Activated CD8-positive, alpha-beta memory T cell treated with anti-CD3 and anti-CD28 coated beads, Interleukin-2, amount 50 U/mL, for 24 hours (primary cell): Measurements from ENCODE around the gene NPEPL1.
"Not testable (repeated sequence)": the region's sequence is repeated elsewhere in the genome, so short reads cannot be mapped to it uniquely, and the experiment has no call there.

Experiments
- DNase-seq: peaks from one replicate; pipeline ENCODE4 v3.0.0-alpha.2; 2020; ENCODE audit errors: extremely low read depth

The NPEPL1 gene

GRCh38 chr20:58740356-58741308 lies 48.0 kb downstream of the NPEPL1 start:
- DNase-seq: no peak

GRCh38 chr20:58741384-58741783 lies 48.8 kb downstream of the NPEPL1 start:
- no peak for DNase-seq

- DNase-seq: no peak
These were observed 50.3 kb downstream of the NPEPL1 start for GRCh38 chr20:58742668-58743566.

DNA sequence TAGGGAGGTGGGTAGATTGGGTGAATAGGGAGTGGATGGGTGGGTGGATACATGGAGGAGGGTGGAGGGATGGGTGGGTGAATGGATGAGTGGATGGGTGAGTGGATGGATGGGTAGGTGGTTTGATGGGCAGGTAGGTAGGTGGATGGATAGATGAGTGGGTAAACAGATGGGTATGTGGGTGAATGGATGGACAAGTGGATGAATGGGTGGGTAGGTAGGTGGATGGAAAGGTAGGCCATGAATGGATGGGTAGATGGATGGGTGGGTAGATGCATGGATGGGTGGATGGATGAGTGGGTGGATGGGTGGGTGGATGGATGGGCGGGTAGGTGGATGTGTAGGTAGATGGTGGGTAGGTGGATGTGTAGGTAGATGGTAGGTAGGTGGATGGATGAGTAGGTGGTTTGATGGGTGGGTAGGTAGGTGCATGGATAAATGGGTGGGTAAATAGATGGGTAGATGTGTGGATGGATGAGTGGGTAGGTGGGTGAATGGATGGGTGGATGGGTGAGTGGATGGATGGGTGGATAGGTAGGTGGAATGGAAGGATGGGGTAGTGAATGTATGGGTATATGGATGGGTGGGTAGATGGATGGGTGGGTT lies 51.4 kb downstream of the NPEPL1 start:
- DNase-seq: no peak

DNA sequence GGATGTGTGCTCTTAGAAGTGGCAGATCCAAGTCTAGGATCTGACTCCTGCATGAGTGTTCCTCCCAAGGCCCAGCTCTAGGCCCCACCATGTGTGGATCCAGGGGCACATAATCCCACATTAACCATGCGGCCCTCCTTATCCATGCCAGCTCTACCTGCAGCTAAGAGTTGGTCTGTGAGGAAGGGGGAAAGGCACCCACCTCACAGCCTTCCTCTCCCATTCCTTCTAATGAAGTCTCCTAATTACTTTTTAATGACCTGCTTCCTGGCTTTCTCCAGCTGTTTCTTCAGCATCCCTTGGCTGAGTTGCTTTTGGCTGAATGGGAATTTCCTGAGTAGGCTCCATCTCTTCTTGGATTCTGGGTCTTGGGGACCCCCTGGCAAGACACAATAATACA lies 52.2 kb downstream of the NPEPL1 start:
- no peak for DNase-seq

GRCh38 chr20:58745391-58745790 lies 52.8 kb downstream of the NPEPL1 start:
- DNase-seq: no peak

DNA sequence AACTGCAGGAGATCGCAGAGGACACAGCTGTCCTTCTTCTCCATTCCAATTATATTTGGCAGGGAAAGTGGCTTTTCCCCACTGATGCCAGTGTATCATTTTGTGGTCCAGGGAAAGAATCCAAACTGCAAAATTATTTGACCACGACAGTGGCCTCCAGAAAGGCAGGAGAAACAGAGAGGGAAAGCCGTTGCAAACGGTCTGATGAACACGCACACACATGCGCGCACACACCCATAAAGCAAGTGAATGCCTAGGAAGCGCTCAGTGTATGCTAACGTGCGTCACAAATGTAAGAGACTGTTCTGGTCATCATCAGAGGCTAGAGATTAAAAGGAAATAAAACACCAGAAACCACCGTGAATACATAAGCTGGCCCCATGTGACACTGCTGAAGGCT lies 54.0 kb downstream of the NPEPL1 start:
- no peak for DNase-seq

- no peak for DNase-seq
These were observed 54.6 kb downstream of the NPEPL1 start for GRCh38 chr20:58747211-58747610.

DNA sequence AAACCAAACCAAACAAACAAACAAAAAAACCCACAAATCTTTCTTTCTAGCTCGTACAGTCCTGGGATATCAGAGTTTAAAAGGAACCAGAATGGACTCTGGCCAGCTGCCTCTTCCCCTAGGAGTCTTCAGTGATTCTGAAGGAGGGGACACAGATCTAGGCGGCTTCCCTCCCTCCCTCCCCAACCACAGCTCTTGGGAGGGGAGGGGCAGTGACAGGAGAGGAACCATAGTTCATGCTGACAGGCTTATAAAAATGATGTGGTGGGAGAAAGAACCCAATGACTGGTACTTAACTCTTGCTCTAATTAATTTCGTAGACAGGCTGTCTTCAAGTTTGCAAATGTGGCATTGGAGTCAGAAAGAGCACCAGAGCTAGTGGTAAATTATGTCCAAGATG lies 56.0 kb downstream of the NPEPL1 start:
- DNase-seq: no peak

GRCh38 chr20:58749098-58749769 lies 56.6 kb downstream of the NPEPL1 start:
- no peak for DNase-seq

GRCh38 chr20:58749979-58750378 lies 57.4 kb downstream of the NPEPL1 start:
- DNase-seq: no peak

GRCh38 chr20:58750706-58751105 lies 58.1 kb downstream of the NPEPL1 start:
- not testable (repeated sequence) for DNase-seq

GRCh38 chr20:58751979-58752378 lies 59.4 kb downstream of the NPEPL1 start:
- no peak for DNase-seq

DNA sequence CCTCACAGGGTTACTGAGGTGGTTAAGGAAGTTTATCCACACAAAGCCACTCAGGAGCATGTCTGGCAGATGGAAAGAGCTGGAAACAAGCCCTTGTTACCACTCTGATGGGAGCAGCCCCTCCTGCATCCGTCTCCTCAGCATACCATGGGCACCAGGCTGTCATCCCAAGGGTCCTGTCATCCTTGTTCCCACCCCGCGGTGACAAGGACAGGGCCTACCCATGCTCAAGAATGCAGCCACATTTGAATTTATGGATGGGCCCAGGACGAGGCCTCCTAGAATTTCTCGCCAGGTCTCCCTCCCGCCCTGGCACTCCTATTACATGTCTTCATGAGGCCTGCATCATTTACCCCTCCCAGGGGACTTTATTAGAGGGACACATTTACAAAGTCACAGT lies 60.0 kb downstream of the NPEPL1 start:
- DNase-seq: no peak

GRCh38 chr20:58753267-58753921 lies 60.8 kb downstream of the NPEPL1 start:
- no peak for DNase-seq

GRCh38 chr20:58753922-58754551 lies 61.4 kb downstream of the NPEPL1 start:
- DNase-seq: no peak

- DNase-seq: no peak
These were observed 62.0 kb downstream of the NPEPL1 start for GRCh38 chr20:58754584-58754983.

DNA sequence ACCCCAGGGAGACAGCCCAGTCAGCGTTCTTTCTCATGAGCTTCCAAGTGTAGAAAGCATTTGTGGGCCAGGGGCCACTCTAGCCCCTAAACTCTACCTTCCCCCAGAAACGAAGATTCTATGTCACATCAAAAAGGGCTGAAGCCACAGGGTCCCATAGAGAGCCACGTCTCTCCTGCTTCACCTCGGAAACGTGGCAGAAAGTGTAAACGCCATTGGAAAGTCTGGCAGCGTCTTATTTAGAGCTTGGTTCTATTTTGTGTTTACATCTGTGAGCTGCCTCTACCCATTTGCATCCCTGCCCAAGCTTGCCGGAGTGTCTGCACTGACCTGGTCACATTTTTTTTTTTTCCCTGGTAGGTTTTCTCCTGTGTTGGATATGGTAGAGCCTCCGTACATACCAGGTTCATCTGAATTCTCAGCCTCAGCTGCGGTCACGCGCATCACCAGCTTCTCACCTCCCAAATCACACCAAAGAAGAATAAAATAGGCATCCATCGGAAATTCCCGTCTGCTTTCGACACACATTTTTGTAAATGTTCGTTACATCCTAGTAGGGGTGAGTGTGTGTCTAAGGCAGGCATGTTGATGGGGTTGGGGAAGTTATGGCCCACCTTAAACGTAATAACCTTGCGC lies 62.6 kb downstream of the NPEPL1 start:
- DNase-seq: no peak

DNA sequence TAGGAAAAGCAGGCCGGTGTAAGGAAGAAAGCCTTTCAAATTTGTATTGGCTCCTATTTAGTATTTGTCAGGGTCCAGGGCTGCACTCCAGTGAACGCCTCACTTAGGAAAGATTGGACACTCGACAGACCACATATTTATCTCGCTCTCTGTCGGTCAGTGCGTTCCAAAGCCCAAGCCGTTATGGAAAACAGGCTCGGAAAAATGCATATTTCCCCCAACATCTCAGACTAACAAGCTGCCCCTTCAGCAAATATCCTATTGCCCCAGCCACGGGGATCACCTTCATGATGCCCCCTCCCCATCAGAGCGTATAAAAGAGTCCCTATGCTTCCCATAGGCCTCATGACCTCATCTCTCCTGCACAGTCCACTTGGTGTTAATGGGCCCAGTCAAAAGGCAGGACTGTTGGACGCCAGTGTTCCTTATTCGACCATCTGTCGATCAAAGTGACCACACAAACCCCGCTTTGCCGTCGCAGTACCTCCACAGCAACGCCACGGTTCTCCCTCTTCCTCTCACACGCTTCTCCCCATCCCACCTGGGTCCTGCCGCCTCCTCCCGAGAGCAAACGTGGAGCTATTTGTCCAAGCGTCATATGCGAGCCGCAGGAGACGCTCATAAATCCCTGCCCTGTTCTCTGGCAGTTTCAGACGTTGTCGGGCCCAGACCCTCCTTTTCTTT lies 63.3 kb downstream of the NPEPL1 start:
- DNase-seq: no peak

DNA sequence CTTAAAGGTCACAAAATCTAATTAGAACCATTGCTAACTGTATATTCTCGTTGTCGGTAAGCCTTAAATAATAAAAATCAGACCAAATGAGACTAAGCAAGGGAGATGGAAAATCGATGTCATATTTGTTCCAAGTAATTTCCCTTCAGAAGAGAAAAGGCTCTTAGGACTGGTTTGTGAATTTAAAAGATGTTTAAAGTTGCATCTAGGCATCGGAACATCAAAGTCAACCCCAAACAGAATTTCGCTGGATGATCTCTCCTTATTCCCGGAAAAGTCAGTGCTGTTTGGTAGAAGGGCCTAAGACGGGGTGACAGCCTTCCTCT lies 63.8 kb downstream of the NPEPL1 start:
- no peak for DNase-seq
